H1 (cell line): ENCODE data around the gene LTBP1. TPM values are rescaled to one million over a fixed set of nuclear protein-coding genes. Genes with fewer than 3 reads are reported as not detected.

Experiments
- CTCF ChIA-PET: fragments of 300-600 bp; sonication (Branson Sonifier 250); formaldehyde crosslinking; loops from one replicate; lab custom pipeline; 2021; ENCODE audit not compliant: partially characterized antibody; lab: Charles Lee
- POLR2A ChIA-PET: fragments of 300-600 bp; sonication (Branson Sonifier 250); formaldehyde crosslinking; loops from one replicate; lab custom pipeline; 2021; ENCODE audit warnings: inconsistent platforms; ENCODE audit not compliant: partially characterized antibody; lab: Charles Lee
- DNase-seq, 2 experiments: peaks; one replicate each; pipeline versions ENCODE4 v3.0.0 to v3.0.0-alpha.2; 2010 to 2022; ENCODE audit warnings: low spot score in 2 of 2, low read depth in 1 of 2, mixed read lengths in 1 of 2
- FAIRE-seq: peaks from 2 replicates; lab custom pipeline; 2011; peaks lifted over from hg19 to GRCh38; lab: Jason Lieb, UNC
- H2AFZ ChIP-seq: 2 replicates; pipeline ENCODE4 v1.8.1; 2012; ENCODE audit warnings: low read length, inconsistent platforms
- H2AK5ac ChIP-seq: 2 replicates; pipeline ENCODE4 v1.6.1; 2013; ENCODE audit warnings: low read depth, low read length
- H2BK120ac ChIP-seq: replicated peaks from 2 replicates; pipeline ENCODE3; 2013; ENCODE audit warnings: low read depth, low read length, inconsistent platforms
- H2BK12ac ChIP-seq: 2 replicates; pipeline ENCODE4 v1.6.1; 2013; ENCODE audit warnings: low read depth, low read length
- H2BK15ac ChIP-seq: 2 replicates; pipeline ENCODE4 v1.6.1; 2013; ENCODE audit warnings: low read length
- H2BK20ac ChIP-seq: 2 replicates; pipeline ENCODE4 v1.6.1; 2013; ENCODE audit warnings: low read length
- H2BK5ac ChIP-seq: 2 replicates; pipeline ENCODE4 v1.6.1; 2013; ENCODE audit warnings: low read depth, low read length
- H3K14ac ChIP-seq: 2 replicates; pipeline ENCODE4 v1.6.1; 2013; ENCODE audit warnings: inconsistent platforms; ENCODE audit not compliant: insufficient read length
- H3K18ac ChIP-seq: 2 replicates; pipeline ENCODE4 v1.6.1; 2013; ENCODE audit warnings: low read length; ENCODE audit errors: extremely low read depth
- H3K23ac ChIP-seq: 2 replicates; pipeline ENCODE4 v1.6.1; 2013; ENCODE audit warnings: inconsistent platforms; ENCODE audit not compliant: insufficient read length
- H3K23me2 ChIP-seq: 2 replicates; pipeline ENCODE4 v1.6.1; 2013; ENCODE audit warnings: low read depth, low read length
- H3K27ac ChIP-seq: 2 replicates; pipeline ENCODE4 v1.6.1; 2011; ENCODE audit warnings: low read depth, low read length, inconsistent platforms
- H3K27me3 ChIP-seq, 4 experiments: replicated peaks in 1 of 4; 1 replicate in 1 of 4; 2 replicates in 3 of 4; pipeline versions ENCODE4 v1.6.1 to v1.8.1; 2011 to 2013; ENCODE audit warnings: low read length in 3 of 4, mild to moderate bottlenecking in 3 of 4, inconsistent platforms in 2 of 4, mixed read lengths in 2 of 4, moderate library complexity in 1 of 4; ENCODE audit not compliant: control insufficient read depth in 3 of 4, insufficient read depth in 3 of 4; ENCODE audit errors: extremely low read depth in 1 of 4
- H3K36me3 ChIP-seq, 4 experiments: 2 replicates each; pipeline versions ENCODE4 v1.6.1 to v1.8.1; 2011 to 2013; ENCODE audit warnings: mild to moderate bottlenecking in 4 of 4, low read length in 3 of 4, moderate library complexity in 2 of 4, control low read depth in 1 of 4, inconsistent platforms in 1 of 4; ENCODE audit not compliant: insufficient read depth in 4 of 4, control insufficient read depth in 2 of 4
- H3K4ac ChIP-seq: replicated peaks from 2 replicates; pipeline ENCODE3; 2013; ENCODE audit warnings: low read length, low read depth, mixed read lengths, inconsistent platforms; ENCODE audit not compliant: insufficient read length
- H3K4me1 ChIP-seq, 4 experiments: replicated peaks in 1 of 4; 1 replicate in 1 of 4; 2 replicates in 3 of 4; pipeline versions ENCODE4 v1.6.1 to v1.8.1; 2011 to 2013; ENCODE audit warnings: low read length in 3 of 4, inconsistent platforms in 2 of 4, mixed read lengths in 1 of 4; ENCODE audit not compliant: insufficient read depth in 4 of 4, control insufficient read depth in 3 of 4
- H3K4me2 ChIP-seq, 2 experiments: 2 replicates each; pipeline versions ENCODE4 v1.6.1 to v1.8.1; 2011 to 2013; ENCODE audit warnings: low read depth in 2 of 2, low read length in 2 of 2, control low read depth in 1 of 2, inconsistent platforms in 1 of 2, mild to moderate bottlenecking in 1 of 2; ENCODE audit not compliant: insufficient read depth in 1 of 2
- H3K4me3 ChIP-seq, 4 experiments: fragments of 200-600, 300-600 bp in 1 of 4; sonication (generic), shearing (Covaris generic), sonication (Bioruptor Twin) in 1 of 4; 2 replicates each; pipeline versions ENCODE4 v1.5.1 to v1.8.1; 2011 to 2016; ENCODE audit warnings: low read length in 4 of 4, low read depth in 3 of 4, control low read depth in 2 of 4, inconsistent platforms in 2 of 4, mild to moderate bottlenecking in 2 of 4, mixed read lengths in 1 of 4, moderate library complexity in 1 of 4; ENCODE audit not compliant: insufficient read depth in 2 of 4; ENCODE audit errors: extremely low read depth in 1 of 4
- H3K56ac ChIP-seq: replicated peaks from 2 replicates; pipeline ENCODE3; 2013; ENCODE audit warnings: low read depth, mild to moderate bottlenecking, mixed read lengths, low read length, inconsistent platforms; ENCODE audit not compliant: insufficient read length
- H3K79me1 ChIP-seq: 2 replicates; pipeline ENCODE4 v1.6.1; 2013; ENCODE audit warnings: low read depth, low read length, control low read depth
- H3K79me2 ChIP-seq, 2 experiments: 2 replicates each; pipeline versions ENCODE4 v1.6.1 to v1.8.1; 2012 to 2013; ENCODE audit warnings: low read length in 2 of 2, mild to moderate bottlenecking in 2 of 2, inconsistent platforms in 1 of 2; ENCODE audit not compliant: insufficient read depth in 2 of 2, control insufficient read depth in 1 of 2
- H3K9ac ChIP-seq, 4 experiments: replicated peaks in 1 of 4; 1 replicate in 1 of 4; 2 replicates in 3 of 4; pipeline versions ENCODE4 v1.6.1 to v1.8.1; 2011 to 2013; ENCODE audit warnings: low read depth in 3 of 4, low read length in 3 of 4, control low read depth in 2 of 4, mild to moderate bottlenecking in 2 of 4, moderate library complexity in 2 of 4, inconsistent platforms in 1 of 4; ENCODE audit errors: extremely low read depth in 1 of 4
- H3K9me3 ChIP-seq, 2 experiments: 2 replicates each; pipeline versions ENCODE4 v1.6.1 to v1.8.1; 2012 to 2013; ENCODE audit warnings: mild to moderate bottlenecking in 2 of 2, moderate library complexity in 2 of 2, control low read depth in 1 of 2, inconsistent platforms in 1 of 2, low read depth in 1 of 2, low read length in 1 of 2, mixed read lengths in 1 of 2; ENCODE audit not compliant: insufficient read depth in 2 of 2
- H4K20me1 ChIP-seq, 2 experiments: replicated peaks in 1 of 2; 2 replicates each; pipeline versions ENCODE3 to v1.8.1; 2011 to 2013; ENCODE audit warnings: inconsistent platforms in 2 of 2, low read length in 2 of 2, mild to moderate bottlenecking in 1 of 2; ENCODE audit not compliant: insufficient read depth in 2 of 2, control insufficient read depth in 1 of 2
- H4K5ac ChIP-seq: 2 replicates; pipeline ENCODE4 v1.6.1; 2013; ENCODE audit warnings: low read length, low read depth, mixed read lengths, inconsistent platforms; ENCODE audit not compliant: insufficient read length
- H4K8ac ChIP-seq: 2 replicates; pipeline ENCODE4 v1.8.0; 2013; ENCODE audit warnings: mild to moderate bottlenecking, moderate library complexity, low read length, inconsistent platforms; ENCODE audit not compliant: insufficient read depth; ENCODE audit errors: extremely low read depth
- H4K91ac ChIP-seq: replicated peaks from 2 replicates; pipeline ENCODE3; 2013; ENCODE audit warnings: low read length, mixed read lengths, inconsistent platforms; ENCODE audit not compliant: insufficient read length
- CBX8 ChIP-seq: fragments of 300-800, 300-1000 bp; sonication (generic); IDR thresholded peaks from 2 replicates; pipeline ENCODE4 v1.7.1; 2016; ENCODE audit warnings: low read depth, low read length, borderline replicate concordance
- CTCF ChIP-seq, 3 experiments: IDR thresholded peaks; 1 replicate in 2 of 3; 2 replicates in 1 of 3; pipeline versions ENCODE4 v1.5.1 to v1.6.1; 2011; ENCODE audit warnings: low read length in 3 of 3, mild to moderate bottlenecking in 3 of 3, inconsistent platforms in 2 of 3, low read depth in 1 of 3, moderate library complexity in 1 of 3; ENCODE audit not compliant: insufficient read depth in 1 of 3; ENCODE audit errors: control extremely low read depth in 1 of 3
- GABPA ChIP-seq: IDR thresholded peaks from 2 replicates; pipeline ENCODE4 v1.6.1; 2011; ENCODE audit warnings: mild to moderate bottlenecking, low read length, moderate library complexity, borderline replicate concordance; ENCODE audit not compliant: insufficient read depth
- JUN ChIP-seq: IDR thresholded peaks from 2 replicates; pipeline ENCODE4 v1.6.1; 2011; ENCODE audit warnings: low read depth, mild to moderate bottlenecking, improper control_type of control experiment, low read length
- KDM1A ChIP-seq: fragments of 200-600, 300-600 bp; sonication (generic); IDR thresholded peaks from 2 replicates; pipeline ENCODE4 v1.7.1; 2016; ENCODE audit warnings: mild to moderate bottlenecking, low read length, borderline replicate concordance
- MAFK ChIP-seq: IDR thresholded peaks from 2 replicates; pipeline ENCODE4 v1.6.1; 2012; ENCODE audit warnings: low read depth, mild to moderate bottlenecking, improper control_type of control experiment, low read length
- NRF1 ChIP-seq: IDR thresholded peaks from 2 replicates; pipeline ENCODE4 v1.6.1; 2011; ENCODE audit warnings: mild to moderate bottlenecking, low read depth, low read length, improper control_type of control experiment
- RNF2 ChIP-seq: fragments of 200-900, 300-1000 bp; sonication (generic); IDR thresholded peaks from 2 replicates; pipeline ENCODE4 v1.7.1; 2016; ENCODE audit warnings: borderline replicate concordance, low read depth, mild to moderate bottlenecking, antibody characterized with exemption, low read length; ENCODE audit not compliant: poor library complexity, severe bottlenecking; ENCODE audit errors: missing control alignments
- SIRT6 ChIP-seq: IDR thresholded peaks from one replicate; pipeline ENCODE4 v1.7.1; 2012; ENCODE audit warnings: low read length, inconsistent platforms
- SP4 ChIP-seq: IDR thresholded peaks from 2 replicates; pipeline ENCODE4 v1.6.1; 2012; ENCODE audit warnings: low read length, inconsistent platforms
- TEAD4 ChIP-seq: IDR thresholded peaks from 2 replicates; pipeline ENCODE4 v1.6.1; 2012; ENCODE audit warnings: low read depth, low read length, inconsistent platforms, mixed read lengths
- ZNF274 ChIP-seq: IDR thresholded peaks from 2 replicates; pipeline ENCODE4 v1.7.0; 2012; ENCODE audit warnings: low read length, borderline replicate concordance; ENCODE audit errors: extremely low read depth
- WGBS, 2 experiments: shearing (Covaris generic) in 1 of 2; methylation state at CpG; one replicate each; pipeline versions ENCODE4 v1.1.6 to v1.1.7; 2013 to 2015; ENCODE audit warnings: low lambda C conversion rate in 2 of 2, mixed read lengths in 2 of 2, inconsistent platforms in 1 of 2, low coverage in 1 of 2, missing lambda C conversion rate in 1 of 2; ENCODE audit not compliant: insufficient replicate concordance in 2 of 2, insufficient coverage in 1 of 2, insufficient read length in 1 of 2; ENCODE audit errors: extremely low coverage in 1 of 2, missing lambda C conversion rate in 1 of 2; 5-methylcytosine and 5-hydroxymethylcytosine counted together
- polyA plus RNA-seq, 7 experiments: library from polyadenylated mRNA; depleted of rRNA in 3 of 7; stranded (reverse) in 5 of 7; unstranded in 2 of 7; fragments of >200 nt in 5 of 7; fragments of 200-250 nt in 2 of 7; gene quantifications; 1 replicate in 5 of 7; 2 replicates in 1 of 7; 4 replicates in 1 of 7; pipeline versions ENCODE4 v1.2.1 to v1.2.3, GENCODE V29; 2011 to 2013; ENCODE audit warnings: missing spikeins in 2 of 7, mixed read lengths in 2 of 7
- total RNA-seq: library from RNA; stranded (reverse); fragmentation: NEBNext Ultra II Directional; extraction: Animal tissue kit (Norgen Biotek cat#: 25700); gene quantifications from 2 replicates; pipeline ENCODE4 v1.2.1, GENCODE V29; 2021

The LTBP1 gene
- total and polyA plus RNA-seq, 2 of the 8 experiments (the other 6 are each of a cell fraction or from before 2014, with no cell fraction given): 15.4 to 24.7 TPM

GRCh38 chr2:33178209-33178608 is 231.5 kb downstream of the LTBP1 start:
- Histone ChIP-seq H2AFZ (no peak overlapping the region), H4K91ac (no peak overlapping the region), H4K8ac (no peak overlapping the region), H3K36me3 (no peaks in the 10 kb centered on the region), H3K27me3 (no peaks in the 10 kb centered on the region), H3K79me1 (no peaks in the 10 kb centered on the region), H3K4me3 (no peak overlapping the region), H3K14ac (no peak overlapping the region), H4K5ac (no peak overlapping the region), H3K4me1 (no peaks in the 10 kb centered on the region), H2AK5ac (no peak overlapping the region), H3K27ac (no peak overlapping the region), H3K4ac (no peak overlapping the region), H3K4me2 (no peak overlapping the region), H2BK120ac (no peak overlapping the region), H3K9me3 (no peaks in the 10 kb centered on the region), H2BK5ac (no peak overlapping the region), H3K9ac (no peak overlapping the region), H2BK15ac (no peak overlapping the region), H3K23ac (no peak overlapping the region), H4K20me1 (no peaks in the 10 kb centered on the region), H3K56ac (no peak overlapping the region), H3K79me2 (no peaks in the 10 kb centered on the region), H2BK12ac (no peak overlapping the region), H3K18ac (no peak overlapping the region), H2BK20ac (no peak overlapping the region), H3K23me2 (no peaks in the 10 kb centered on the region)
- no peak for FAIRE-seq
- DNase-seq: no peak
- POLR2A ChIA-PET: no interaction called here
- WGBS, 2 experiments: 94% methylated on average over 5 of the region's 5 CpGs; no CpG with 5 or more reads in 1 of the 2 experiments
- CTCF ChIA-PET: no interaction called here
- TF ChIP-seq RNF2 (no peak), MAFK (no peak), SIRT6 (no peak), CTCF (IDR thresholded peaks at IDR 0.05; ENCODE audit: control extremely low read depth in 1 of 3, insufficient read depth in 1 of 3, low read depth in 1 of 3, low read length in 3 of 3) (no peak), NRF1 (no peak), SP4 (no peak), CBX8 (no peak), GABPA (no peak), ZNF274 (no peak), KDM1A (no peak), JUN (no peak), TEAD4 (no peak)
